Measurements from ENCODE around the gene GJC2. TPM values are rescaled to one million over a fixed set of nuclear protein-coding genes. Genes with fewer than 3 reads are reported as not detected.

GJC2 gene
- total and polyA plus RNA-seq, 4 donors: 0.10 to 0.79 (median 0.25) TPM; not detected in 1

- no peak overlapping the region for H3K4me3 ChIP-seq (ENCODE audit: low read depth in 1 of 3, low read length in 3 of 3)
- H3K36me3 ChIP-seq (ENCODE audit: control insufficient read depth in 4 of 4, insufficient read depth in 3 of 4, low read depth in 1 of 4, low read length in 3 of 4): peaks cover 0 to 24% (median 10%) of the 10 kb centered on the region in 4 donors
- no peak overlapping the region for H3K9ac ChIP-seq (ENCODE audit: low read depth in 1 of 2, low read length in 2 of 2)
- WGBS: 95% methylated on average over 20 of the region's 20 CpGs
- peaks cover 8 to 16% (median 10%) of the 10 kb centered on the region in 4 donors for H3K4me1 ChIP-seq (ENCODE audit: control insufficient read depth in 4 of 4, insufficient read depth in 4 of 4, low read length in 3 of 4)
- TF ChIP-seq HNF4G (IDR thresholded peaks at IDR 0.05) (no peak), TAF1 (conservative IDR thresholded peaks at IDR 0.05) (no peak), CTCF (IDR thresholded peaks at IDR 0.05; ENCODE audit: low read depth, low read length, missing input control) (no peak), JUND (IDR thresholded peaks at IDR 0.05) (no peak), ZBTB33 (IDR thresholded peaks at IDR 0.05) (no peak), NR2F2 (IDR thresholded peaks at IDR 0.05) (no peak), GABPA (IDR thresholded peaks at IDR 0.05 in 1 of 2, conservative IDR thresholded peaks at IDR 0.05 in 1 of 2) (no peak), SP1 (IDR thresholded peaks at IDR 0.05) (no peak), YY1 (IDR thresholded peaks at IDR 0.05) (no peak)
- TF ChIP-seq, protein P1, sequence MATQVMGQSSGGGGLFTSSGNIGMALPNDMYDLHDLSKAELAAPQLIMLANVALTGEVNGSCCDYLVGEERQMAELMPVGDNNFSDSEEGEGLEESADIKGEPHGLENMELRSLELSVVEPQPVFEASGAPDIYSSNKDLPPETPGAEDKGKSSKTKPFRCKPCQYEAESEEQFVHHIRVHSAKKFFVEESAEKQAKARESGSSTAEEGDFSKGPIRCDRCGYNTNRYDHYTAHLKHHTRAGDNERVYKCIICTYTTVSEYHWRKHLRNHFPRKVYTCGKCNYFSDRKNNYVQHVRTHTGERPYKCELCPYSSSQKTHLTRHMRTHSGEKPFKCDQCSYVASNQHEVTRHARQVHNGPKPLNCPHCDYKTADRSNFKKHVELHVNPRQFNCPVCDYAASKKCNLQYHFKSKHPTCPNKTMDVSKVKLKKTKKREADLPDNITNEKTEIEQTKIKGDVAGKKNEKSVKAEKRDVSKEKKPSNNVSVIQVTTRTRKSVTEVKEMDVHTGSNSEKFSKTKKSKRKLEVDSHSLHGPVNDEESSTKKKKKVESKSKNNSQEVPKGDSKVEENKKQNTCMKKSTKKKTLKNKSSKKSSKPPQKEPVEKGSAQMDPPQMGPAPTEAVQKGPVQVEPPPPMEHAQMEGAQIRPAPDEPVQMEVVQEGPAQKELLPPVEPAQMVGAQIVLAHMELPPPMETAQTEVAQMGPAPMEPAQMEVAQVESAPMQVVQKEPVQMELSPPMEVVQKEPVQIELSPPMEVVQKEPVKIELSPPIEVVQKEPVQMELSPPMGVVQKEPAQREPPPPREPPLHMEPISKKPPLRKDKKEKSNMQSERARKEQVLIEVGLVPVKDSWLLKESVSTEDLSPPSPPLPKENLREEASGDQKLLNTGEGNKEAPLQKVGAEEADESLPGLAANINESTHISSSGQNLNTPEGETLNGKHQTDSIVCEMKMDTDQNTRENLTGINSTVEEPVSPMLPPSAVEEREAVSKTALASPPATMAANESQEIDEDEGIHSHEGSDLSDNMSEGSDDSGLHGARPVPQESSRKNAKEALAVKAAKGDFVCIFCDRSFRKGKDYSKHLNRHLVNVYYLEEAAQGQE (IDR thresholded peaks at IDR 0.05): no peak
- TF ChIP-seq, protein P2, sequence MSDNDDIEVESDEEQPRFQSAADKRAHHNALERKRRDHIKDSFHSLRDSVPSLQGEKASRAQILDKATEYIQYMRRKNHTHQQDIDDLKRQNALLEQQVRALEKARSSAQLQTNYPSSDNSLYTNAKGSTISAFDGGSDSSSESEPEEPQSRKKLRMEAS (IDR thresholded peaks at IDR 0.05): no peak
- no peaks in the 10 kb centered on the region for H3K9me3 ChIP-seq (ENCODE audit: control insufficient read depth in 4 of 4, low read length in 3 of 4)
- no peak for DNase-seq (ENCODE audit: low spot score)
- H3K27me3 ChIP-seq (ENCODE audit: control insufficient read depth in 4 of 4, insufficient read depth in 4 of 4, low read length in 3 of 4): no peaks in the 10 kb centered on the region
- H3K27ac ChIP-seq (ENCODE audit: low read depth in 1 of 2, low read length in 2 of 2): no peak overlapping the region
Observed at GRCh38 chr1:228147151-228147693, 2.5 kb upstream of the GJC2 start.

DNA sequence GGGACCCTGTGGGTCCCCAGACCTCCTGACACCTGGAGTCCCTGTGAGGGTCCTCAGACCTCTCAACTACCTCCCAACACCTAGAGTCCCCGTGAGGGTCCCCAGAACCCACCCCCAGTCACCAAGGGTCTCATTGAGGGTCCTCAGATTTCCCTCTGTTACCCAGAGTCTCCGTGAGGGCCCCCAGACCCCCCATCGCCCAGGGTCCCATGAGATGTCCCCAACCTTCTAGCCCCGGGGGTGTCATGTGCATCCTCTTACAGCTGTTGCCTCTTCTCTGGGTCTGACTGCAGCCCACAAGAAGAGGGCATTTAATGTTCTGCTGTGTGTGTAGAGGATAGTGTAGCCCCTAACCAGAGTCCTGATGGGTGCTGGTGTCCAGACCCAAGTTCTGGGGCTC, 2.0 kb upstream of the GJC2 start:
- Histone ChIP-seq H3K9ac (ENCODE audit: low read depth in 1 of 2, low read length in 2 of 2) (no peak overlapping the region), H3K27ac (ENCODE audit: low read depth in 1 of 2, low read length in 2 of 2) (no peak overlapping the region), H3K9me3 (ENCODE audit: control insufficient read depth in 4 of 4, low read length in 3 of 4) (no peaks in the 10 kb centered on the region), H3K36me3 (ENCODE audit: control insufficient read depth in 4 of 4, insufficient read depth in 3 of 4, low read depth in 1 of 4, low read length in 3 of 4) (peaks cover 0 to 24% (median 10%) of the 10 kb centered on the region in 4 donors), H3K27me3 (ENCODE audit: control insufficient read depth in 4 of 4, insufficient read depth in 4 of 4, low read length in 3 of 4) (no peaks in the 10 kb centered on the region), H3K4me1 (ENCODE audit: control insufficient read depth in 4 of 4, insufficient read depth in 4 of 4, low read length in 3 of 4) (peaks cover 5 to 11% (median 5%) of the 10 kb centered on the region in 4 donors), H3K4me3 (ENCODE audit: low read depth in 1 of 3, low read length in 3 of 3) (no peak overlapping the region)
- TF ChIP-seq FOXA2 (IDR thresholded peaks at IDR 0.05) (no peak), RXRA (IDR thresholded peaks at IDR 0.05) (no peak), YY1 (IDR thresholded peaks at IDR 0.05) (no peak), EGR1 (IDR thresholded peaks at IDR 0.05; ENCODE audit: low read depth in 2 of 2) (no peak)
- no peak for DNase-seq (ENCODE audit: low spot score)
- WGBS: 94% methylated on average over 4 of the region's 4 CpGs
